IMR-90 (cell line): ENCODE data around the gene NT5C3B. TPM values are rescaled to one million over a fixed set of nuclear protein-coding genes. Genes with fewer than 3 reads are reported as not detected.

Experiments
- ATAC-seq: fragments of 200-7000 bp; cut with Tn5 transposase; 2 replicates; pipeline ENCODE4 v1.9.1; 2020; ENCODE audit warnings: low read depth, mild to moderate bottlenecking, moderate library complexity
- BruUV-seq: library from RNA; stranded (reverse); fragments of 400-500 nt; replicated peaks from 2 replicates; lab custom pipeline; 2021; lab: Mats Ljungman, UMichigan
- CTCF ChIA-PET: fragments of 300-600 bp; formaldehyde crosslinking; extraction: SDS; loops from one replicate; lab custom pipeline; 2021; ENCODE audit warnings: antibody characterized with exemption; lab: Yijun Ruan, JAX
- POLR2A ChIA-PET: fragments of 300-600 bp; sonication (Branson Sonifier 250); formaldehyde crosslinking; loops from one replicate; lab custom pipeline; 2022; ENCODE audit warnings: antibody characterized with exemption; ENCODE audit not compliant: unreplicated experiment; lab: Charles Lee
- DNase-seq: peaks from one replicate; pipeline ENCODE4 v3.0.0; 2013
- H2AFZ ChIP-seq: replicated peaks from 2 replicates; pipeline ENCODE3; 2013; ENCODE audit warnings: low read length, mild to moderate bottlenecking; ENCODE audit not compliant: poor library complexity
- H2AK5ac ChIP-seq: 2 replicates; pipeline ENCODE4 v1.6.1; 2013; ENCODE audit warnings: low read depth, low read length, inconsistent platforms
- H2AK9ac ChIP-seq: replicated peaks from 2 replicates; pipeline ENCODE3; 2013; ENCODE audit warnings: mild to moderate bottlenecking, low read depth, low read length, moderate library complexity; ENCODE audit not compliant: poor library complexity
- H2BK120ac ChIP-seq: 2 replicates; pipeline ENCODE4 v1.6.1; 2013; ENCODE audit warnings: low read depth, low read length, inconsistent platforms
- H2BK15ac ChIP-seq: 3 replicates; pipeline ENCODE4 v1.6.1; 2013; ENCODE audit warnings: low read depth, low read length, inconsistent platforms
- H2BK20ac ChIP-seq: 2 replicates; pipeline ENCODE4 v1.6.1; 2013; ENCODE audit warnings: low read depth, mild to moderate bottlenecking, inconsistent platforms, low read length, moderate library complexity
- H2BK5ac ChIP-seq: 2 replicates; pipeline ENCODE4 v1.6.1; 2013; ENCODE audit warnings: mild to moderate bottlenecking, low read depth, low read length, inconsistent platforms; ENCODE audit not compliant: poor library complexity, severe bottlenecking
- H3K14ac ChIP-seq: replicated peaks from 2 replicates; pipeline ENCODE4 v1.6.1; 2013; ENCODE audit warnings: low read depth, low read length, inconsistent platforms
- H3K18ac ChIP-seq: 2 replicates; pipeline ENCODE4 v1.6.1; 2013; ENCODE audit warnings: low read depth, low read length, control low read depth
- H3K23ac ChIP-seq: 2 replicates; pipeline ENCODE4 v1.6.1; 2013; ENCODE audit warnings: low read depth, low read length, inconsistent platforms
- H3K27ac ChIP-seq: 2 replicates; pipeline ENCODE4 v1.5.1; 2013; ENCODE audit warnings: mild to moderate bottlenecking, control low read depth, low read length; ENCODE audit not compliant: insufficient read depth
- H3K27me3 ChIP-seq: 2 replicates; pipeline ENCODE4 v1.6.1; 2013; ENCODE audit warnings: low read length; ENCODE audit not compliant: control insufficient read depth, insufficient read depth
- H3K36me3 ChIP-seq: 2 replicates; pipeline ENCODE4 v1.6.1; 2013; ENCODE audit warnings: low read length, mixed read lengths; ENCODE audit not compliant: control insufficient read depth, insufficient read depth
- H3K4ac ChIP-seq: 2 replicates; pipeline ENCODE4 v1.6.1; 2013; ENCODE audit warnings: low read depth, low read length, inconsistent platforms
- H3K4me1 ChIP-seq: 2 replicates; pipeline ENCODE4 v1.6.1; 2013; ENCODE audit warnings: low read length, mixed read lengths; ENCODE audit not compliant: control insufficient read depth, insufficient read depth
- H3K4me2 ChIP-seq: 2 replicates; pipeline ENCODE4 v1.6.1; 2013; ENCODE audit warnings: low read depth, mild to moderate bottlenecking, control low read depth, low read length, moderate library complexity
- H3K4me3 ChIP-seq: 2 replicates; pipeline ENCODE4 v1.5.1; 2013; ENCODE audit warnings: low read depth, mild to moderate bottlenecking, control low read depth, low read length, moderate library complexity; ENCODE audit not compliant: insufficient read depth
- H3K56ac ChIP-seq: 2 replicates; pipeline ENCODE4 v1.6.1; 2013; ENCODE audit warnings: low read length, inconsistent platforms; ENCODE audit not compliant: insufficient read depth; ENCODE audit errors: extremely low read depth
- H3K79me1 ChIP-seq, 2 experiments: 2 replicates each; pipeline ENCODE4 v1.6.1; 2013; ENCODE audit warnings: low read length in 2 of 2, inconsistent platforms in 1 of 2, low read depth in 1 of 2
- H3K9ac ChIP-seq: 2 replicates; pipeline ENCODE4 v1.6.1; 2013; ENCODE audit warnings: low read depth, low read length, control low read depth
- H3K9me1 ChIP-seq: 2 replicates; pipeline ENCODE4 v1.6.1; 2013; ENCODE audit warnings: low read length, inconsistent platforms; ENCODE audit not compliant: insufficient read depth
- H3K9me3 ChIP-seq: 2 replicates; pipeline ENCODE4 v1.6.1; 2013; ENCODE audit warnings: low read length; ENCODE audit not compliant: control insufficient read depth, insufficient read depth
- H4K20me1 ChIP-seq: 2 replicates; pipeline ENCODE4 v1.6.1; 2013; ENCODE audit warnings: low read length, inconsistent platforms; ENCODE audit not compliant: insufficient read depth
- H4K5ac ChIP-seq: 2 replicates; pipeline ENCODE4 v1.6.1; 2013; ENCODE audit warnings: mild to moderate bottlenecking, low read depth, low read length, control low read depth
- H4K8ac ChIP-seq, 2 experiments: 2 replicates each; pipeline ENCODE4 v1.6.1; 2013; ENCODE audit warnings: low read depth in 2 of 2, low read length in 2 of 2, control low read depth in 1 of 2, inconsistent platforms in 1 of 2
- H4K91ac ChIP-seq: 2 replicates; pipeline ENCODE4 v1.6.1; 2013; ENCODE audit warnings: low read depth, low read length, inconsistent platforms; ENCODE audit not compliant: insufficient read depth
- CEBPB ChIP-seq: IDR thresholded peaks from 2 replicates; pipeline ENCODE4 v1.6.1; 2012; ENCODE audit warnings: low read depth, low read length, improper control_type of control experiment
- MAZ ChIP-seq: IDR thresholded peaks from 2 replicates; pipeline ENCODE4 v1.6.1; 2012; ENCODE audit warnings: low read depth, mild to moderate bottlenecking, low read length, improper control_type of control experiment, moderate library complexity, borderline replicate concordance
- MXI1 ChIP-seq: IDR thresholded peaks from 2 replicates; pipeline ENCODE4 v1.6.1; 2012; ENCODE audit warnings: low read depth, mild to moderate bottlenecking, low read length, moderate library complexity, borderline replicate concordance
- NFE2L2 ChIP-seq: fragments of 150-350 bp; IDR thresholded peaks from 2 replicates; pipeline ENCODE4 v1.6.1; 2016; ENCODE audit warnings: low read depth, mild to moderate bottlenecking, low read length
- POLR2A ChIP-seq: IDR thresholded peaks from 2 replicates; pipeline ENCODE4 v1.6.1; 2012; ENCODE audit warnings: mild to moderate bottlenecking, low read depth, low read length
- SMC3 ChIP-seq: fragments of 150-350 bp; IDR thresholded peaks from 2 replicates; pipeline ENCODE4 v1.6.1; 2016; ENCODE audit warnings: low read depth, mild to moderate bottlenecking, antibody characterized with exemption, low read length, moderate library complexity
- USF2 ChIP-seq: fragments of 150-350 bp; IDR thresholded peaks from 2 replicates; pipeline ENCODE4 v1.6.1; 2017; ENCODE audit warnings: mild to moderate bottlenecking, antibody characterized with exemption, low read length, low read depth
- WGBS, 2 experiments: methylation state at CpG; one replicate each; pipeline versions ENCODE4 v1.1.5 to v1.1.7; 2013; ENCODE audit warnings: missing lambda C conversion rate in 2 of 2; ENCODE audit not compliant: insufficient read length in 1 of 2; ENCODE audit errors: extremely low coverage in 2 of 2; 5-methylcytosine and 5-hydroxymethylcytosine counted together
- dilution Hi-C: fragments of 300-500 bp; cut with HindIII; formaldehyde crosslinking; loops from one replicate; pipeline ENCODE4 v1.14.3; 2018; ENCODE audit warnings: low sequenced_read_pairs; ENCODE audit not compliant: unreplicated experiment
- in situ Hi-C: fragments of 300-500 bp; cut with MboI; formaldehyde crosslinking; loops from 3 replicates; pipeline ENCODE4 v1.14.3; 2019; ENCODE audit warnings: low sequenced_read_pairs, inconsistent platforms, mixed read lengths
- intact Hi-C: fragments of 100-400 bp; cut with micrococcal nuclease; formaldehyde crosslinking; loops from 2 replicates; pipeline ENCODE4 v1.10.0; 2022
- polyA plus RNA-seq, 3 experiments: library from polyadenylated mRNA; depleted of rRNA; stranded (reverse); fragments of >200 nt; gene quantifications; 2 replicates each; pipeline ENCODE4 v1.2.3, GENCODE V29; 2012; ENCODE audit warnings: low replicate concordance in 1 of 3
- total RNA-seq: library from RNA; depleted of rRNA; stranded (reverse); fragments of >200 nt; gene quantifications from 2 replicates; pipeline ENCODE4 v1.2.3, GENCODE V29; 2012

The NT5C3B gene
- total and polyA plus RNA-seq, 2 of the 4 experiments (the other 2 are of a cell fraction), result 59.9 to 92.7 TPM

DNA sequence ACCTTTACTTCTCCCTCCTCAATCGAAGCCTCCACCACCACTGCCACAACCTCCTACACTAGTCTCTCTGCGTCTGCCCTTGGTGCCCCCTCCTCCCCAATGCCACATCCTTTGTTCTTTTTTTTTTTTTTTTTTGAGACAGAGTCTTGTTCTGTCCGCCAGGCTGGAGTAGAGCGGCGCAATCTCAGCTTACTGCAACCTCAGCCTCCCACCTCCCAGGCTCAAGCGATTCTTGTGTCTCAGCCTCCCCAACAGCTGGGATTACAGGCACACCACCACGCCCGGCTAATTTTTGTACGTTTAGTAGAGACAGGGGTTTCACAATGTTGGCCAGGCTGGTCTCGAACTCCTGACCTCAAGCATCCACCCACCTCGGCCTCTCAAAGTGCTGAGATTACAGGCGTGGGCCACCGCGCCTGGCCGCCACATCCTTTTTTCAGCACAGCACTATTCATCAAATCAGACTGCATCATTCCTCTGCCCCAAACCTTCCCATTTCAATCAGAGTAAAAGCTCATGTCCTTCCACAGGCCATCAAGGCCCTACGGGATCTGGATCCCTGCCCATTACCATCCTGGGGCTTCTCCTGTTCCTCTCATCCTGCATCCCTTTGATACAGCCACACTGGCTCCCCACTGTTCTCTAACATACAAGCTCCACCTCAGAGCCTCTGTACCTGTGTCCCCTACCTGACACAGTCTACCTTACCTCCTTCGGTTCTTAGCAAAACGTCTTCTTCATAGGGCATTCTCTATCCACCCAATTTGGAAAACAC lies 27.2 kb upstream of the NT5C3B start:
- Histone ChIP-seq H4K20me1 (peaks cover 45% of the 10 kb centered on the region), H3K56ac (no peak overlapping the region), H2BK20ac (no peak overlapping the region), H3K18ac (no peak overlapping the region), H2BK15ac (no peak overlapping the region), H4K91ac (no peak overlapping the region), H2BK5ac (no peak overlapping the region), H3K4me1 (peaks cover 11% of the 10 kb centered on the region), H2AK9ac (peak overlapping the region; percentile 17), H3K4me3 (0 out of 2 replicates have a peak overlapping the region, but pooled peaks have one; percentile 20), H3K79me1 (peaks cover 26 to 58% of the 10 kb centered on the region in 2 experiments), H3K9ac (0 out of 2 replicates have a peak overlapping the region, but pooled peaks have one; percentile 45), H2AFZ (no peak overlapping the region), H3K14ac (0 out of 2 replicates have a peak overlapping the region, but pooled peaks have one; percentile 2), H4K5ac (no peak overlapping the region), H2AK5ac (no peak overlapping the region), H3K27me3 (no peaks in the 10 kb centered on the region), H3K23ac (peak overlapping the region; percentile 64), H3K9me1 (peaks cover 7% of the 10 kb centered on the region; the same call in 1 of the 2 replicates), H3K27ac (no peak overlapping the region), H3K36me3 (peaks cover 7% of the 10 kb centered on the region), H3K9me3 (no peaks in the 10 kb centered on the region), H3K4ac (no peak overlapping the region), H4K8ac (no peak overlapping the region), H3K4me2 (peak overlapping the region; percentile 100), H2BK120ac (no peak overlapping the region)
- no TSS peak for BruUV-seq
- ATAC-seq, result no peak
- dilution Hi-C loops, result no loop called here
- WGBS, 2 experiments, result 74% methylated on average over 11 of the region's 18 CpGs; no CpG with 5 or more reads in 1 of the 2 experiments
- CTCF ChIA-PET, result interaction anchor here (1.9 kb wide), 1 partner anchor 13 kb away, joined by 6 read pairs; no protein-coding TSS in a partner anchor
- TF ChIP-seq MXI1 (no peak), POLR2A (no peak), MAZ (no peak), CEBPB (no peak), USF2 (no peak), SMC3 (no peak), NFE2L2 (no peak)
- intact Hi-C loops, result no loop called here
- in situ Hi-C loops, result no loop called here
- POLR2A ChIA-PET, result no interaction called here
- no peak for DNase-seq
